K562 (cell line): ENCODE measurements around the gene IL31. TPM values are rescaled to one million over a fixed set of nuclear protein-coding genes. Genes with fewer than 3 reads are reported as not detected.

Experiments used
- ARHGAP35 ChIP-seq: fragments of 450-650 bp; IDR thresholded peaks from 2 replicates; pipeline ENCODE4 v1.6.1; 2018; ENCODE audit not compliant: partially characterized antibody
- BRF2 ChIP-seq: IDR thresholded peaks from 3 replicates; pipeline ENCODE4 v1.6.1; 2011; ENCODE audit warnings: borderline replicate concordance, mild to moderate bottlenecking; ENCODE audit not compliant: insufficient read length, insufficient read depth
- CBX2 ChIP-seq: fragments of 200-600 bp; sonication (generic); IDR thresholded peaks from one replicate; pipeline ENCODE4 v1.6.1; 2012; ENCODE audit warnings: mild to moderate bottlenecking, low read length, inconsistent platforms; ENCODE audit not compliant: insufficient read depth, poor library complexity, severe bottlenecking
- EGR1 ChIP-seq: fragments of 450-650 bp; conservative IDR thresholded peaks from 2 replicates; pipeline ENCODE4 v1.6.1; 2017; ENCODE audit warnings: mild to moderate bottlenecking
- FOXA1 ChIP-seq: fragments of 450-650 bp; IDR thresholded peaks from 2 replicates; pipeline ENCODE4 v1.6.1; 2016; ENCODE audit warnings: mild to moderate bottlenecking, borderline replicate concordance
- MCM2 ChIP-seq: fragments of 450-650 bp; IDR thresholded peaks from 2 replicates; pipeline ENCODE4 v1.6.1; 2017; ENCODE audit warnings: low read depth, mild to moderate bottlenecking
- MEF2A ChIP-seq: IDR thresholded peaks from 2 replicates; pipeline ENCODE4 v1.6.1; 2011; ENCODE audit warnings: low read depth, mild to moderate bottlenecking, low read length, moderate library complexity; ENCODE audit not compliant: control insufficient read depth
- NELFE ChIP-seq: IDR thresholded peaks from 2 replicates; pipeline ENCODE4 v1.6.1; 2011; ENCODE audit warnings: mild to moderate bottlenecking; ENCODE audit not compliant: insufficient read depth, insufficient read length
- NR2F6 ChIP-seq: fragments of 450-650 bp; formaldehyde crosslinking; IDR thresholded peaks from 2 replicates; pipeline ENCODE4 v1.4.0; 2020; ENCODE audit warnings: mild to moderate bottlenecking
- NR4A1 ChIP-seq, 2 experiments: fragments of 250-450 bp in 1 of 2; fragments of 450-650 bp in 1 of 2; sonication (Bioruptor Pico) in 1 of 2; IDR thresholded peaks; 2 replicates each; pipeline versions ENCODE4 v1.4.0 to v1.6.1; 2016 to 2020; ENCODE audit warnings: mild to moderate bottlenecking in 2 of 2, missing compliant biosample characterization in 1 of 2, missing genetic modification characterization in 1 of 2, moderate library complexity in 1 of 2
- NRF1 ChIP-seq, 2 experiments: fragments of 450-650 bp; IDR thresholded peaks in 1 of 2; conservative IDR thresholded peaks in 1 of 2; 2 replicates each; pipeline ENCODE4 v1.6.1; 2014; ENCODE audit warnings: mild to moderate bottlenecking in 2 of 2
- PHB ChIP-seq: fragments of 250-450 bp; sonication (Bioruptor Pico); IDR thresholded peaks from 2 replicates; pipeline ENCODE4 v1.5.0; 2021
- PYGO2 ChIP-seq: fragments of 450-650 bp; IDR thresholded peaks from 2 replicates; pipeline ENCODE4 v1.6.1; 2016; ENCODE audit warnings: mild to moderate bottlenecking, missing genetic modification characterization, moderate library complexity, missing compliant biosample characterization
- RBFOX2 ChIP-seq: fragments of 200-400 bp; formaldehyde crosslinking; IDR thresholded peaks from 2 replicates; pipeline ENCODE4 v1.6.1; 2017; ENCODE audit warnings: low read depth, mild to moderate bottlenecking, low read length, moderate library complexity
- RBM22 ChIP-seq: fragments of 200-400 bp; formaldehyde crosslinking; IDR thresholded peaks from 2 replicates; pipeline ENCODE4 v1.6.1; 2018; ENCODE audit warnings: low read length, low read depth; ENCODE audit not compliant: poor library complexity, severe bottlenecking
- SLC30A9 ChIP-seq: fragments of 250-450 bp; sonication (Bioruptor Pico); IDR thresholded peaks from 2 replicates; pipeline ENCODE4 v1.8.0; 2022; ENCODE audit warnings: mild to moderate bottlenecking, moderate library complexity
- SMARCA5 ChIP-seq: fragments of 450-650 bp; IDR thresholded peaks from 2 replicates; pipeline ENCODE4 v1.6.1; 2016
- STAT6 ChIP-seq: sonication (generic); formaldehyde crosslinking; IDR thresholded peaks from 2 replicates; pipeline ENCODE4 v1.8.1; 2023; ENCODE audit warnings: mild to moderate bottlenecking, missing genetic modification reagents
- TARDBP ChIP-seq: fragments of 450-650 bp; IDR thresholded peaks from 2 replicates; pipeline ENCODE4 v1.6.1; 2016
- XRCC5 ChIP-seq: fragments of 200-400 bp; formaldehyde crosslinking; IDR thresholded peaks from 2 replicates; pipeline ENCODE4 v1.6.1; 2017; ENCODE audit warnings: low read depth, mild to moderate bottlenecking, low read length
- ZNF239 ChIP-seq: fragments of 250-450 bp; sonication (Bioruptor Pico); IDR thresholded peaks from 2 replicates; pipeline ENCODE4 v1.4.0; 2020; ENCODE audit warnings: mild to moderate bottlenecking
- ZNF311 ChIP-seq: fragments of 250-450 bp; sonication (Bioruptor Pico); IDR thresholded peaks from 2 replicates; pipeline ENCODE4 v1.4.0; 2020; ENCODE audit warnings: mild to moderate bottlenecking, moderate library complexity
- ZNF766 ChIP-seq: fragments of 200-800 bp; sonication (Bioruptor generic); conservative IDR thresholded peaks from 2 replicates; pipeline ENCODE4 v1.6.1; 2016; ENCODE audit warnings: missing genetic modification characterization, missing compliant biosample characterization
- ZNF830 ChIP-seq: fragments of 250-450 bp; sonication (Bioruptor Pico); IDR thresholded peaks from 2 replicates; pipeline ENCODE4 v1.5.0; 2021; ENCODE audit warnings: mild to moderate bottlenecking
- ZZZ3 ChIP-seq: fragments of 450-650 bp; IDR thresholded peaks from 2 replicates; pipeline ENCODE4 v1.6.1; 2016; ENCODE audit warnings: antibody characterized with exemption, mild to moderate bottlenecking, moderate library complexity
- polyA plus RNA-seq, 8 experiments: library from polyadenylated mRNA; depleted of rRNA in 4 of 8; stranded (reverse) in 5 of 8; unstranded in 3 of 8; fragments of >200 nt; fragmentation: Nextera tagmentation in 2 of 8; fragmentation: Illumina TruSeq in 1 of 8; extraction: Ambion mirVana in 2 of 8; extraction: Trizol in 1 of 8; gene quantifications; 2 replicates each; pipeline versions ENCODE4 v1.2.1 to v1.2.3, GENCODE V29; 2011 to 2014; ENCODE audit warnings: inconsistent platforms in 1 of 8, missing spikeins in 1 of 8
- total RNA-seq, 7 experiments: library from RNA; depleted of rRNA in 6 of 7; stranded (reverse); fragments of >200 nt in 6 of 7; fragmentation: Illumina TruSeq in 2 of 7; extraction: Trizol in 2 of 7; gene quantifications; 2 replicates each; pipeline versions ENCODE4 v1.2.1 to v1.2.3, GENCODE V29; 2011 to 2021; ENCODE audit warnings: low replicate concordance in 1 of 7

The IL31 gene
- total and polyA plus RNA-seq, 9 of the 15 experiments (the other 6 are each of a cell fraction or from before 2014, with no cell fraction given): not detected

- TF ChIP-seq RBFOX2 (peak; percentile 70), FOXA1 (no peak), ZNF239 (CRISPR knock-in tag) (no peak), MEF2A (no peak), BRF2 (no peak), SMARCA5 (no peak), PYGO2 (no peak), TARDBP (no peak), ZNF311 (no peak), XRCC5 (no peak), PHB (no peak), SLC30A9 (CRISPR knock-in tag) (no peak), STAT6 (CRISPR knock-in tag) (no peak), ZNF830 (CRISPR knock-in tag) (no peak), ZNF766 (CRISPR knock-in tag) (no peak), ARHGAP35 (no peak), NR4A1 (CRISPR knock-in tag; IDR thresholded peaks at IDR 0.05) (no peak), NR4A1 (tag; IDR thresholded peaks at IDR 0.05) (no peak), NRF1 (conservative IDR thresholded peaks at IDR 0.05 in 1 of 2, IDR thresholded peaks at IDR 0.05 in 1 of 2) (peak; percentile 94 to 95), NR2F6 (CRISPR knock-in tag) (no peak), ZZZ3 (no peak), RBM22 (no peak), NELFE (no peak), MCM2 (no peak), CBX2 (no peak), EGR1 (peak; percentile 95)
Measured at GRCh38 chr12:122203301-122204166, 29.5 kb upstream of the IL31 start, which contains the start of gene B3GNT4 (continued).
